HG03159 (cell line): ENCODE results near the gene BCL6B.
"Not testable (repeated sequence)": the region's sequence is repeated elsewhere in the genome, so short reads cannot be mapped to it uniquely, and the experiment has no call there.

Experiments used
- ATAC-seq: cut with Tn5 transposase; IDR thresholded peaks from one replicate; pipeline ENCODE4 v1.9.1; 2021; ENCODE audit warnings: mild to moderate bottlenecking, moderate library complexity; ENCODE audit not compliant: unreplicated experiment

BCL6B gene

GRCh38 chr17:7022781-7023571 is at the start of gene BCL6B:
BCL6B (plus strand) TSS chr17:7023050; CDS start chr17:7023672, 622 bp downstream.
- ATAC-seq: no peak

- ATAC-seq: not testable (repeated sequence)
These were observed 43.4 kb upstream of the BCL6B start for GRCh38 chr17:6979440-6979839.

- ATAC-seq: no peak
These were observed 41.4 kb upstream of the BCL6B start for GRCh38 chr17:6981426-6981825.

GRCh38 chr17:6985266-6985665 is 37.6 kb upstream of the BCL6B start:
- no peak for ATAC-seq

- no peak for ATAC-seq
These were observed 36.2 kb upstream of the BCL6B start for GRCh38 chr17:6986676-6987075.

- ATAC-seq: no peak
These were observed 33.1 kb upstream of the BCL6B start for GRCh38 chr17:6989779-6990178.

GRCh38 chr17:6993613-6994056 is 29.2 kb upstream of the BCL6B start:
- not testable (repeated sequence) for ATAC-seq

GRCh38 chr17:6994118-6994598 is 28.7 kb upstream of the BCL6B start:
- no peak for ATAC-seq

GRCh38 chr17:6994666-6995256 is 28.1 kb upstream of the BCL6B start:
- ATAC-seq: no peak

GRCh38 chr17:6995500-6996255 is 27.2 kb upstream of the BCL6B start, which contains the start of gene ALOX12:
ALOX12 (plus strand) TSS chr17:6996049; CDS start chr17:6996118, 69 bp downstream.
- no peak for ATAC-seq

- no peak for ATAC-seq
These were observed 26.4 kb upstream of the BCL6B start for GRCh38 chr17:6996256-6997011.

- ATAC-seq: no peak
These were observed 25.7 kb upstream of the BCL6B start for GRCh38 chr17:6997171-6997570.

- no peak for ATAC-seq
These were observed 23.9 kb upstream of the BCL6B start for GRCh38 chr17:6998855-6999508.

- no peak for ATAC-seq
These were observed 21.4 kb upstream of the BCL6B start for GRCh38 chr17:7001318-7001961.

GRCh38 chr17:7002288-7003047 is 20.4 kb upstream of the BCL6B start:
- no peak for ATAC-seq

- ATAC-seq: no peak
These were observed 19.1 kb upstream of the BCL6B start for GRCh38 chr17:7003745-7004144.

- ATAC-seq: peak; percentile 71
These were observed 18.2 kb upstream of the BCL6B start for GRCh38 chr17:7004398-7005253.

- no peak for ATAC-seq
These were observed 17.1 kb upstream of the BCL6B start for GRCh38 chr17:7005716-7006115.
